AG04450 (cell line): Measurements from ENCODE around the gene NRG2. TPM values are rescaled to one million over a fixed set of nuclear protein-coding genes. Genes with fewer than 3 reads are reported as not detected.

Experiments used
- polyA plus RNA-seq: library from polyadenylated mRNA; depleted of rRNA; stranded (reverse); fragments of >200 nt; gene quantifications from 2 replicates; pipeline ENCODE4 v1.2.3, GENCODE V29; 2011; rRNA removed
- small RNA-seq: library from RNA; depleted of rRNA; stranded (forward); fragments of <200 nt; gene quantifications from one replicate; pipeline ENCODE3, GENCODE V24; 2012; ENCODE audit warnings: low read depth; ENCODE audit not compliant: insufficient read length

The NRG2 gene
- polyA plus RNA-seq, 1 experiment = 0.02 TPM

Small RNA genes lying within 50 kb of the gene (small RNA-seq; reads per million reads assigned to genes)
- not detected for gene RF00019

Other genes starting within 250 kb of the NRG2 start
- 0.05 TPM in 1 of 2 replicates, not detected in the other for gene PSD2, start 247.5 kb downstream of the NRG2 start, polyA plus RNA-seq
- gene PURA, start 70.8 kb upstream of the NRG2 start, polyA plus RNA-seq = 3.5 and 4.5 TPM in 2 replicates
- 1.6 and 2.2 TPM in 2 replicates for gene IGIP, start 82.6 kb upstream of the NRG2 start, polyA plus RNA-seq
- 13.1 and 14.9 TPM in 2 replicates for gene CYSTM1, start 131.9 kb upstream of the NRG2 start, polyA plus RNA-seq